Uterus (tissue), 2 donors: ENCODE data around the gene ECT2.

Experiments used
- POLR2A ChIP-seq, 2 donors: fragments of 450-650 bp; IDR thresholded peaks; one replicate each; pipeline ENCODE4 v1.6.1; 2016; ENCODE audit warnings: antibody characterized with exemption in 2 of 2, mild to moderate bottlenecking in 1 of 2, moderate library complexity in 1 of 2
- TF ChIP-seq, protein P1 (sequence below), 4 experiments: fragments of 200-600 bp in 2 of 4; fragments of 450-650 bp in 2 of 4; sonication (generic) in 2 of 4; IDR thresholded peaks; one replicate each; pipeline ENCODE4 v1.5.1; 2016 to 2019; ENCODE audit warnings: antibody characterized with exemption in 4 of 4, mild to moderate bottlenecking in 2 of 4, moderate library complexity in 1 of 4

GRCh38 chr3:172799246-172799645, 48.7 kb downstream of the ECT2 start:
- TF ChIP-seq, protein P1, sequence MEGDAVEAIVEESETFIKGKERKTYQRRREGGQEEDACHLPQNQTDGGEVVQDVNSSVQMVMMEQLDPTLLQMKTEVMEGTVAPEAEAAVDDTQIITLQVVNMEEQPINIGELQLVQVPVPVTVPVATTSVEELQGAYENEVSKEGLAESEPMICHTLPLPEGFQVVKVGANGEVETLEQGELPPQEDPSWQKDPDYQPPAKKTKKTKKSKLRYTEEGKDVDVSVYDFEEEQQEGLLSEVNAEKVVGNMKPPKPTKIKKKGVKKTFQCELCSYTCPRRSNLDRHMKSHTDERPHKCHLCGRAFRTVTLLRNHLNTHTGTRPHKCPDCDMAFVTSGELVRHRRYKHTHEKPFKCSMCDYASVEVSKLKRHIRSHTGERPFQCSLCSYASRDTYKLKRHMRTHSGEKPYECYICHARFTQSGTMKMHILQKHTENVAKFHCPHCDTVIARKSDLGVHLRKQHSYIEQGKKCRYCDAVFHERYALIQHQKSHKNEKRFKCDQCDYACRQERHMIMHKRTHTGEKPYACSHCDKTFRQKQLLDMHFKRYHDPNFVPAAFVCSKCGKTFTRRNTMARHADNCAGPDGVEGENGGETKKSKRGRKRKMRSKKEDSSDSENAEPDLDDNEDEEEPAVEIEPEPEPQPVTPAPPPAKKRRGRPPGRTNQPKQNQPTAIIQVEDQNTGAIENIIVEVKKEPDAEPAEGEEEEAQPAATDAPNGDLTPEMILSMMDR (IDR thresholded peaks at IDR 0.05), result no peak
- no peak for TF ChIP-seq POLR2A (IDR thresholded peaks at IDR 0.05)
